Keratinocyte (primary cell): ENCODE data around the gene PRSS36. TPM values are rescaled to one million over a fixed set of nuclear protein-coding genes. Genes with fewer than 3 reads are reported as not detected.
"Not testable (repeated sequence)": the region's sequence is repeated elsewhere in the genome, so short reads cannot be mapped to it uniquely, and the experiment has no call there.

ENCODE experiments used
- DNase-seq: peaks from one replicate; pipeline ENCODE4 v3.0.0-alpha.2; 2011; ENCODE audit warnings: low read depth, missing footprints, low spot score
- FAIRE-seq: peaks from 2 replicates; lab custom pipeline; 2011; peaks lifted over from hg19 to GRCh38; lab: Jason Lieb, UNC
- H2AFZ ChIP-seq: 2 replicates; pipeline ENCODE4 v1.6.0; 2012; ENCODE audit warnings: low read length, control low read depth, inconsistent platforms; ENCODE audit not compliant: control insufficient read depth
- H3K27ac ChIP-seq: 2 replicates; pipeline ENCODE4 v1.5.1; 2011; ENCODE audit warnings: low read length; ENCODE audit not compliant: control insufficient read depth, insufficient read depth
- H3K27me3 ChIP-seq: 3 replicates; pipeline ENCODE4 v1.6.0; 2011; ENCODE audit warnings: low read length; ENCODE audit not compliant: control insufficient read depth, insufficient read depth; ENCODE audit errors: extremely low read depth
- H3K36me3 ChIP-seq, 2 experiments: 2 replicates in 1 of 2; 3 replicates in 1 of 2; pipeline ENCODE4 v1.5.1; 2011; ENCODE audit warnings: low read length in 2 of 2, mild to moderate bottlenecking in 1 of 2; ENCODE audit not compliant: control insufficient read depth in 2 of 2, insufficient read depth in 2 of 2; ENCODE audit errors: extremely low read depth in 1 of 2
- H3K4me1 ChIP-seq: 3 replicates; pipeline ENCODE4 v1.5.1; 2011; ENCODE audit warnings: low read length; ENCODE audit not compliant: control insufficient read depth, insufficient read depth; ENCODE audit errors: extremely low read depth
- H3K4me2 ChIP-seq: 3 replicates; pipeline ENCODE4 v1.6.0; 2011; ENCODE audit warnings: low read depth, low read length; ENCODE audit not compliant: control insufficient read depth, insufficient read depth; ENCODE audit errors: extremely low read depth
- H3K4me3 ChIP-seq, 3 experiments: fragments of 200-600 bp in 1 of 3; sonication (generic) in 1 of 3; 2 replicates in 2 of 3; 3 replicates in 1 of 3; pipeline ENCODE4 v1.5.1; 2011 to 2016; ENCODE audit warnings: low read length in 3 of 3, mild to moderate bottlenecking in 3 of 3, control low read depth in 2 of 3, inconsistent platforms in 1 of 3, low read depth in 1 of 3, mixed read lengths in 1 of 3, mixed run types in 1 of 3, moderate library complexity in 1 of 3; ENCODE audit not compliant: control insufficient read depth in 2 of 3, insufficient read depth in 2 of 3; ENCODE audit errors: extremely low read depth in 1 of 3
- H3K79me2 ChIP-seq: 2 replicates; pipeline ENCODE4 v1.6.0; 2012; ENCODE audit warnings: low read length; ENCODE audit not compliant: control insufficient read depth, insufficient read depth
- H3K9ac ChIP-seq: 3 replicates; pipeline ENCODE4 v1.6.0; 2011; ENCODE audit warnings: low read length; ENCODE audit not compliant: control insufficient read depth, insufficient read depth; ENCODE audit errors: extremely low read depth
- H3K9me1 ChIP-seq: 3 replicates; pipeline ENCODE4 v1.6.0; 2011; ENCODE audit warnings: low read length; ENCODE audit not compliant: control insufficient read depth, insufficient read depth; ENCODE audit errors: extremely low read depth
- H3K9me3 ChIP-seq: 2 replicates; pipeline ENCODE4 v1.5.1; 2012; ENCODE audit warnings: low read depth, low read length; ENCODE audit not compliant: control insufficient read depth
- H4K20me1 ChIP-seq: 3 replicates; pipeline ENCODE4 v1.6.0; 2011; ENCODE audit warnings: low read length; ENCODE audit not compliant: control insufficient read depth, insufficient read depth; ENCODE audit errors: extremely low read depth
- EZH2 ChIP-seq: IDR thresholded peaks from one replicate; pipeline ENCODE4 v1.6.1; 2012; ENCODE audit warnings: inconsistent platforms, mild to moderate bottlenecking, low read length, moderate library complexity
- dilution Hi-C: fragments of 300-500 bp; cut with MboI; formaldehyde crosslinking; loops from one replicate; pipeline ENCODE4 v1.7.0; 2020; ENCODE audit warnings: low sequenced_read_pairs; ENCODE audit not compliant: extremely low pct_ligation_motif_present
- polyA plus RNA-seq, 5 experiments: library from polyadenylated mRNA; depleted of rRNA in 3 of 5; stranded (reverse) in 3 of 5; stranded (forward) in 1 of 5; unstranded in 1 of 5; fragments of >200 nt; gene quantifications; 1 replicate in 1 of 5; 2 replicates in 3 of 5; 3 replicates in 1 of 5; pipeline versions ENCODE4 v1.2.1 to v1.2.3, GENCODE V29; 2011 to 2012; ENCODE audit warnings: missing spikeins in 2 of 5, low read depth in 1 of 5, low replicate concordance in 1 of 5
- TF ChIP-seq, protein P1 (sequence below), 3 experiments: IDR thresholded peaks in 1 of 3; conservative IDR thresholded peaks in 1 of 3; optimal IDR thresholded peaks in 1 of 3; 2 replicates in 2 of 3; 3 replicates in 1 of 3; pipeline versions ENCODE3 to v1.5.1; 2011; ENCODE audit warnings: low read length in 3 of 3, mild to moderate bottlenecking in 3 of 3, moderate library complexity in 2 of 3, control low read depth in 1 of 3, inconsistent platforms in 1 of 3; ENCODE audit not compliant: insufficient read depth in 2 of 3; ENCODE audit errors: extremely low read depth in 1 of 3

PRSS36 gene
- polyA plus RNA-seq, 1 donor (not counting 4 experiments of a cell fraction or from before 2014, with no cell fraction given): 0.43 TPM

DNA sequence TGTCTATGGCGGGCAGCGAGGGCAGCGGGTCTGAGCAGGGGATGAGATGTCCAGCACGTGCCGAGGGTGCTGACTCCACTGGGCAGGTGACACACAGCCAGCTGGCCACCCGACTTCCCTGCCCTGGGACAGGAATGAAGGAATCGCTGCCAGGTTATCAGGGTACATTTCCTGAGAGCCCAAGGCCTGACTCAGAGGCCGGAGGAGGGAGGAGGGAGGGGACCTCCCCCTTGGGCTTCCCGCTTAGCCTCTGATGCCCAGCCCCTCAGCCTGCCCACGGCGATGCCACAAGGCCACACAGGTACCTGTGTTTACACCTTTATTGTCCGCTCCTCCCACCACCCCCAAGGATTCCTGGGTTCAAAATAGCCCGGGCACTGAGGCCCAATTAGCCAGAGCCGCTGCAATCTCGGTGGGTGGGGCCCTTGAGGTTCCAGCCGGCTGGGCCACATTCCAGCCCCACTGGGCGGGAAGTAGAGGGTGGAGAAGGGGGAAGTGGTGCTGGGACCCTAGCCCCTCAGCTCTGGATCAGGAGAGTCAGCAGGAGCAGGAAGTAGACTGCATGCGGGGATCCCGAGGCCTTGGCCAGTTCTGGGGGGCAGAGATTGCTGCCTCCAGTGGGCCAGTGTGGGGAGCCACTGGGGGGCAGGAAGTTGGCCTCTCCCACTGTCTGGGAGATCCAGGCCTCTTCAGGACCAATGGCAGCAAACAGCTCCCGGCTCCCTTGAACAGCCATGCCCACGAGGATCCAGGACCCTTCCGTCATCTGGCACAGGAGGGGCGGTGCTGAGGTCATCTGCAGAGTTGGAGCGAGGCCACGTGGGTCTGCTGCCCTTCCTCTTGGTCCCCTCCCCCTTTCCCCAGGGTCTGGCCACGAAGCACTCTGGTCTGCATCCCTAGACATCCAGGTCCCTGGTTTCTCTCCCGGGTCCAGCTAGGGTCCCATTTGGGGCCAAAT is 11.0 kb downstream of the PRSS36 start:
- DNase-seq (peak; percentile 75), FAIRE-seq (peak; percentile 84)
- no peaks in the 10 kb centered on the region for H3K27me3 ChIP-seq
- H3K9me3 ChIP-seq: no peaks in the 10 kb centered on the region
- H3K79me2 ChIP-seq: peaks cover 14% of the 10 kb centered on the region
- peaks cover 3% of the 10 kb centered on the region for H3K9me1 ChIP-seq
- no peaks in the 10 kb centered on the region for H3K36me3 ChIP-seq
- H3K4me3 ChIP-seq: peak overlapping the region in 2 of 3 experiments; percentile 21 to 30
- TF ChIP-seq, protein P1, sequence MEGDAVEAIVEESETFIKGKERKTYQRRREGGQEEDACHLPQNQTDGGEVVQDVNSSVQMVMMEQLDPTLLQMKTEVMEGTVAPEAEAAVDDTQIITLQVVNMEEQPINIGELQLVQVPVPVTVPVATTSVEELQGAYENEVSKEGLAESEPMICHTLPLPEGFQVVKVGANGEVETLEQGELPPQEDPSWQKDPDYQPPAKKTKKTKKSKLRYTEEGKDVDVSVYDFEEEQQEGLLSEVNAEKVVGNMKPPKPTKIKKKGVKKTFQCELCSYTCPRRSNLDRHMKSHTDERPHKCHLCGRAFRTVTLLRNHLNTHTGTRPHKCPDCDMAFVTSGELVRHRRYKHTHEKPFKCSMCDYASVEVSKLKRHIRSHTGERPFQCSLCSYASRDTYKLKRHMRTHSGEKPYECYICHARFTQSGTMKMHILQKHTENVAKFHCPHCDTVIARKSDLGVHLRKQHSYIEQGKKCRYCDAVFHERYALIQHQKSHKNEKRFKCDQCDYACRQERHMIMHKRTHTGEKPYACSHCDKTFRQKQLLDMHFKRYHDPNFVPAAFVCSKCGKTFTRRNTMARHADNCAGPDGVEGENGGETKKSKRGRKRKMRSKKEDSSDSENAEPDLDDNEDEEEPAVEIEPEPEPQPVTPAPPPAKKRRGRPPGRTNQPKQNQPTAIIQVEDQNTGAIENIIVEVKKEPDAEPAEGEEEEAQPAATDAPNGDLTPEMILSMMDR (optimal IDR thresholded peaks at IDR 0.05 in 1 of 3, IDR thresholded peaks at IDR 0.05 in 1 of 3, conservative IDR thresholded peaks at IDR 0.05 in 1 of 3; ENCODE audit: extremely low read depth in 1 of 3, insufficient read depth in 2 of 3, low read length in 3 of 3): no peak
- TF ChIP-seq EZH2: no peak
- H3K27ac ChIP-seq: peak overlapping the region; percentile 68
- peak overlapping the region; percentile 50 for H2AFZ ChIP-seq
- dilution Hi-C loops: no loop called here
- peaks cover 1% of the 10 kb centered on the region for H4K20me1 ChIP-seq
- H3K4me2 ChIP-seq: peak overlapping the region; percentile 63
- H3K9ac ChIP-seq: peak overlapping the region; percentile 43
- H3K4me1 ChIP-seq: peaks cover 49% of the 10 kb centered on the region

DNA sequence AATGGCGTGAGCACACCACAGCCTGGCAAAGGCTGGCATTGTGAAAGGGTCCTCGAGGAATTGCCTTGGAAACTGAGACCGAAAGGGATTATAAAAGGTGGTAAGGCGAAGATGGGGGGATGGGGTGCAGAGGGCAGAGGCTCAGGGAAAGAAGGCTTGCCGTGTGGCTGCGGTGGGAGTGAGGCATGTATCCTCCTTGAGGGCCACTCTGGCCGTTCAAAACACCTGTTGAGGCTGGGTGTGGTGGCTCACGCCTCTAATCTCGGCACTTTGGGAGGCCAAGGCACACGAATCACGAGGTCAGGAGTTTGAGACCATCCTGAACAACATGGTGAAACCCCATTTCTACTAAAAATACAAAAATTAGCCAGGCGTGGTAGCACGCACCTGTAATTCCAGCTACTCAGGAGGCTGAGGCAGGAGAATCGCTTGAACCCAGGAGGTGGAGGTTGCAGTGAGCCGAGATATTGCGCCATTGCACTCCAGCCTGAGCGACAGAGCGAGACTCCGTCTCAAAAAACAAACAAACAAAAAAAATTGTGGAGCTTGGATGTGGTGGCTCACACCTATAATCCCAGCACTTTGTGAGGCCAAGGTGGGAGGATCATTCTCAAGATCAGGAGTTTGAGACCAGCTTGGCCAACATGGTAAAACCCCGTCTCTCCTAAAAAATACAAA is 12.9 kb downstream of the PRSS36 start:
- FAIRE-seq, H3K27ac ChIP-seq, DNase-seq, H3K4me2 ChIP-seq, H3K9me3 ChIP-seq, dilution Hi-C loops, H3K9me1 ChIP-seq, H4K20me1 ChIP-seq, H3K27me3 ChIP-seq, H3K4me3 ChIP-seq, H2AFZ ChIP-seq, H3K9ac ChIP-seq: not testable (repeated sequence)
- H3K4me1 ChIP-seq: peaks cover 64% of the 10 kb centered on the region
- H3K36me3 ChIP-seq: peaks cover 9 to 13% of the 10 kb centered on the region in 2 experiments
- peaks cover 29% of the 10 kb centered on the region for H3K79me2 ChIP-seq
